ENCODE measurements around the gene CENPF. TPM values are rescaled to one million over a fixed set of nuclear protein-coding genes. Genes with fewer than 3 reads are reported as not detected.

The CENPF gene
- total and polyA plus RNA-seq, 2 experiments from 2014 or later = 123 to 376 TPM

- no peaks in the 10 kb centered on the region for H3K9me2 ChIP-seq (ENCODE audit: insufficient read depth)
- H2AFZ ChIP-seq = no peak overlapping the region
- H3K27ac ChIP-seq (ENCODE audit: low read depth) = no peak overlapping the region
- H3F3A ChIP-seq (replicated peaks; ENCODE audit: low read depth) = no peaks in the 10 kb centered on the region; the same call in 1 of the 2 replicates
- H4K20me1 ChIP-seq (replicated peaks; ENCODE audit: insufficient read depth) = peaks cover 7% of the 10 kb centered on the region; the same call in 1 of the 2 replicates
- TF ChIP-seq CTCF (conservative IDR thresholded peaks at IDR 0.05; ENCODE audit: low read depth in 2 of 2) (no peak), NANOG (IDR thresholded peaks at IDR 0.05; ENCODE audit: borderline replicate concordance) (no peak), EZH2 (IDR thresholded peaks at IDR 0.05; ENCODE audit: low read depth, unreplicated experiment) (no peak), REST (IDR thresholded peaks at IDR 0.05; ENCODE audit: unreplicated experiment) (no peak), ZNF331 (CRISPR knock-in tag; IDR thresholded peaks at IDR 0.05; ENCODE audit: low read depth) (no peak), CREB1 (CRISPR knock-in tag; IDR thresholded peaks at IDR 0.05; ENCODE audit: low read depth) (no peak), JUNB (IDR thresholded peaks at IDR 0.05; ENCODE audit: unreplicated experiment) (no peak), POLR2AphosphoS5 (IDR thresholded peaks at IDR 0.05; ENCODE audit: low read depth) (no peak), STAT1 (IDR thresholded peaks at IDR 0.05; ENCODE audit: unreplicated experiment) (no peak), ETS1 (IDR thresholded peaks at IDR 0.05) (no peak), ZNF114 (CRISPR knock-in tag; IDR thresholded peaks at IDR 0.05) (no peak)
- TF ChIP-seq, protein P1, sequence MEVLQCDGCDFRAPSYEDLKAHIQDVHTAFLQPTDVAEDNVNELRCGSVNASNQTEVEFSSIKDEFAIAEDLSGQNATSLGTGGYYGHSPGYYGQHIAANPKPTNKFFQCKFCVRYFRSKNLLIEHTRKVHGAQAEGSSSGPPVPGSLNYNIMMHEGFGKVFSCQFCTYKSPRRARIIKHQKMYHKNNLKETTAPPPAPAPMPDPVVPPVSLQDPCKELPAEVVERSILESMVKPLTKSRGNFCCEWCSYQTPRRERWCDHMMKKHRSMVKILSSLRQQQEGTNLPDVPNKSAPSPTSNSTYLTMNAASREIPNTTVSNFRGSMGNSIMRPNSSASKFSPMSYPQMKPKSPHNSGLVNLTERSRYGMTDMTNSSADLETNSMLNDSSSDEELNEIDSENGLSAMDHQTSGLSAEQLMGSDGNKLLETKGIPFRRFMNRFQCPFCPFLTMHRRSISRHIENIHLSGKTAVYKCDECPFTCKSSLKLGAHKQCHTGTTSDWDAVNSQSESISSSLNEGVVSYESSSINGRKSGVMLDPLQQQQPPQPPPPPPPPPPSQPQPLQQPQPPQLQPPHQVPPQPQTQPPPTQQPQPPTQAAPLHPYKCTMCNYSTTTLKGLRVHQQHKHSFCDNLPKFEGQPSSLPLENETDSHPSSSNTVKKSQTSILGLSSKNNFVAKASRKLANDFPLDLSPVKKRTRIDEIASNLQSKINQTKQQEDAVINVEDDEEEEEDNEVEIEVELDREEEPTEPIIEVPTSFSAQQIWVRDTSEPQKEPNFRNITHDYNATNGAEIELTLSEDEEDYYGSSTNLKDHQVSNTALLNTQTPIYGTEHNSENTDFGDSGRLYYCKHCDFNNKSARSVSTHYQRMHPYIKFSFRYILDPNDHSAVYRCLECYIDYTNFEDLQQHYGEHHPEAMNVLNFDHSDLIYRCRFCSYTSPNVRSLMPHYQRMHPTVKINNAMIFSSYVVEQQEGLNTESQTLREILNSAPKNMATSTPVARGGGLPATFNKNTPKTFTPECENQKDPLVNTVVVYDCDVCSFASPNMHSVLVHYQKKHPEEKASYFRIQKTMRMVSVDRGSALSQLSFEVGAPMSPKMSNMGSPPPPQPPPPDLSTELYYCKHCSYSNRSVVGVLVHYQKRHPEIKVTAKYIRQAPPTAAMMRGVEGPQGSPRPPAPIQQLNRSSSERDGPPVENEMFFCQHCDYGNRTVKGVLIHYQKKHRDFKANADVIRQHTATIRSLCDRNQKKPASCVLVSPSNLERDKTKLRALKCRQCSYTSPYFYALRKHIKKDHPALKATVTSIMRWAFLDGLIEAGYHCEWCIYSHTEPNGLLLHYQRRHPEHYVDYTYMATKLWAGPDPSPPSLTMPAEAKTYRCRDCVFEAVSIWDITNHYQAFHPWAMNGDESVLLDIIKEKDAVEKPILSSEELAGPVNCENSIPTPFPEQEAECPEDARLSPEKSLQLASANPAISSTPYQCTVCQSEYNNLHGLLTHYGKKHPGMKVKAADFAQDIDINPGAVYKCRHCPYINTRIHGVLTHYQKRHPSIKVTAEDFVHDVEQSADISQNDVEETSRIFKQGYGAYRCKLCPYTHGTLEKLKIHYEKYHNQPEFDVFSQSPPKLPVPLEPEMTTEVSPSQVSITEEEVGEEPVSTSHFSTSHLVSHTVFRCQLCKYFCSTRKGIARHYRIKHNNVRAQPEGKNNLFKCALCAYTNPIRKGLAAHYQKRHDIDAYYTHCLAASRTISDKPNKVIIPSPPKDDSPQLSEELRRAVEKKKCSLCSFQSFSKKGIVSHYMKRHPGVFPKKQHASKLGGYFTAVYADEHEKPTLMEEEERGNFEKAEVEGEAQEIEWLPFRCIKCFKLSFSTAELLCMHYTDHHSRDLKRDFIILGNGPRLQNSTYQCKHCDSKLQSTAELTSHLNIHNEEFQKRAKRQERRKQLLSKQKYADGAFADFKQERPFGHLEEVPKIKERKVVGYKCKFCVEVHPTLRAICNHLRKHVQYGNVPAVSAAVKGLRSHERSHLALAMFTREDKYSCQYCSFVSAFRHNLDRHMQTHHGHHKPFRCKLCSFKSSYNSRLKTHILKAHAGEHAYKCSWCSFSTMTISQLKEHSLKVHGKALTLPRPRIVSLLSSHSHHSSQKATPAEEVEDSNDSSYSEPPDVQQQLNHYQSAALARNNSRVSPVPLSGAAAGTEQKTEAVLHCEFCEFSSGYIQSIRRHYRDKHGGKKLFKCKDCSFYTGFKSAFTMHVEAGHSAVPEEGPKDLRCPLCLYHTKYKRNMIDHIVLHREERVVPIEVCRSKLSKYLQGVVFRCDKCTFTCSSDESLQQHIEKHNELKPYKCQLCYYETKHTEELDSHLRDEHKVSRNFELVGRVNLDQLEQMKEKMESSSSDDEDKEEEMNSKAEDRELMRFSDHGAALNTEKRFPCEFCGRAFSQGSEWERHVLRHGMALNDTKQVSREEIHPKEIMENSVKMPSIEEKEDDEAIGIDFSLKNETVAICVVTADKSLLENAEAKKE (CRISPR knock-in tag; IDR thresholded peaks at IDR 0.05) = no peak
- ATAC-seq = no peak
- no peak overlapping the region for H3K4me2 ChIP-seq
- H3K27me3 Mint-ChIP-seq (ENCODE audit: insufficient read depth, low read depth, poor library complexity) = no peaks in the 10 kb centered on the region
- H3K4me1 Mint-ChIP-seq = no peaks in the 10 kb centered on the region
- H3K4me3 Mint-ChIP-seq = no peak overlapping the region
- no peak for DNase-seq (ENCODE audit: low spot score)
- H3K9me3 Mint-ChIP-seq = no peaks in the 10 kb centered on the region
- H3K27me3 ChIP-seq (ENCODE audit: insufficient read depth) = no peaks in the 10 kb centered on the region
- H3K79me2 ChIP-seq (replicated peaks; ENCODE audit: insufficient read depth) = peaks cover 9% of the 10 kb centered on the region; the same call in 1 of the 2 replicates
- H3K36me3 ChIP-seq (ENCODE audit: insufficient read depth) = peaks cover 49% of the 10 kb centered on the region
- H3K4me3 ChIP-seq = no peak overlapping the region
- no peaks in the 10 kb centered on the region for H3K4me1 ChIP-seq (ENCODE audit: insufficient read depth)
- H3K36me3 Mint-ChIP-seq (ENCODE audit: low read depth) = peaks cover 79% of the 10 kb centered on the region
- no peak overlapping the region for H3K27ac Mint-ChIP-seq
Observed at GRCh38 chr1:214666674-214667073, 63.7 kb downstream of the CENPF start.

All from GM23338 (cell line).